Gastrocnemius medialis (tissue), 4 donors: Measurements from ENCODE around the gene SLC35F5. TPM values are rescaled to one million over a fixed set of nuclear protein-coding genes. Genes with fewer than 3 reads are reported as not detected.
A peak's percentile ranks its signal among the peaks of the same experiment; 100 is the strongest.

Experiments used
- ATAC-seq, 2 donors: fragments of 150-250 bp; one replicate each; pipeline ENCODE4 v1.9.1; 2016
- DNase-seq, 2 donors: peaks; one replicate each; pipeline ENCODE4 v3.0.0-alpha.2; 2019
- H3K27ac ChIP-seq, 4 donors: fragments of 200-600 bp; sonication (generic); 1 replicate in 1 of 4; 2 replicates in 3 of 4; pipeline ENCODE4 v1.5.1; 2016 to 2018; ENCODE audit warnings: mild to moderate bottlenecking in 2 of 4, moderate library complexity in 1 of 4
- H3K27me3 ChIP-seq, 3 donors: fragments of 200-600 bp; sonication (generic) in 2 of 3; 1 replicate in 1 of 3; 2 replicates in 2 of 3; pipeline versions ENCODE4 v1.5.1 to v1.6.0; 2016 to 2019; ENCODE audit warnings: mild to moderate bottlenecking in 1 of 3, moderate library complexity in 1 of 3
- H3K36me3 ChIP-seq, 2 donors: fragments of 200-600 bp; sonication (generic) in 1 of 2; one replicate each; pipeline ENCODE4 v1.5.1; 2017 to 2018
- H3K4me1 ChIP-seq, 2 donors: fragments of 200-600 bp; sonication (generic) in 1 of 2; one replicate each; pipeline ENCODE4 v1.5.1; 2016 to 2017; ENCODE audit warnings: mild to moderate bottlenecking in 2 of 2
- H3K4me3 ChIP-seq, 4 donors: fragments of 200-600 bp; sonication (generic) in 3 of 4; 1 replicate in 1 of 4; 2 replicates in 3 of 4; pipeline ENCODE4 v1.5.1; 2016 to 2019; ENCODE audit warnings: mild to moderate bottlenecking in 2 of 4
- H3K9me3 ChIP-seq, 3 donors: fragments of 200-600 bp; sonication (generic) in 2 of 3; 1 replicate in 1 of 3; 2 replicates in 2 of 3; pipeline ENCODE4 v1.5.1; 2016 to 2019
- CTCF ChIP-seq, 5 experiments: fragments of 450-650 bp in 3 of 5; fragments of 200-600 bp in 2 of 5; sonication (generic) in 2 of 5; IDR thresholded peaks in 4 of 5; conservative IDR thresholded peaks in 1 of 5; 1 replicate in 4 of 5; 2 replicates in 1 of 5; pipeline ENCODE4 v1.5.1; 2016 to 2019; ENCODE audit warnings: antibody characterized with exemption in 5 of 5, mild to moderate bottlenecking in 3 of 5, moderate library complexity in 3 of 5
- POLR2A ChIP-seq, 2 donors: fragments of 450-650 bp; IDR thresholded peaks; one replicate each; pipeline ENCODE4 v1.6.1; 2017; ENCODE audit warnings: antibody characterized with exemption in 2 of 2, mild to moderate bottlenecking in 2 of 2, moderate library complexity in 2 of 2
- in situ Hi-C, 4 donors: fragments of 200-750 bp; cut with MboI; loops; one replicate each; pipeline versions ENCODE4 v1.15.0 to v1.8.0; 2017; ENCODE audit warnings: low sequenced_read_pairs in 4 of 4
- intact Hi-C: fragments of 100-400 bp; cut with DNase I; formaldehyde crosslinking; loops from one replicate; pipeline ENCODE4 v1.15.1; 2023; ENCODE audit warnings: low total_unique reads
- total RNA-seq, 4 donors: library from RNA; depleted of rRNA; stranded (reverse); fragments of >200 nt; gene quantifications; one replicate each; pipeline versions ENCODE4 v1.1.0 to v1.2.3, GENCODE V29; 2016

Gene SLC35F5
- total RNA-seq, 4 donors from 2014 or later, result 31.4 to 62.6 (median 49.3) TPM

GRCh38 chr2:113754160-113754559 is 2.3 kb downstream of the SLC35F5 start:
- Histone ChIP-seq H3K4me3 (no peak overlapping the region), H3K27ac (peak overlapping the region in 1 of 4 donors; percentile 90), H3K4me1 (peaks cover 26 to 30% of the 10 kb centered on the region in 2 donors), H3K27me3 (no peaks in the 10 kb centered on the region), H3K9me3 (no peaks in the 10 kb centered on the region), H3K36me3 (peaks cover 0 to 26% of the 10 kb centered on the region in 2 donors)
- ATAC-seq, result no peak
- TF ChIP-seq POLR2A (IDR thresholded peaks at IDR 0.05) (no peak), CTCF (IDR thresholded peaks at IDR 0.05 in 4 of 5, conservative IDR thresholded peaks at IDR 0.05 in 1 of 5) (no peak)
- in situ Hi-C loops (loop anchor here in 3 of 4 donors (5.0 to 10.0 kb wide), 2 partner anchors 131 to 133 kb away; no protein-coding TSS in a partner anchor), intact Hi-C loops (no loop called here)
- DNase-seq, result no peak

GRCh38 chr2:113750385-113750784 is 6.1 kb downstream of the SLC35F5 start:
- in situ Hi-C loops, result loop anchor here in 3 of 4 donors (5.0 to 10.0 kb wide), 2 partner anchors 134 to 137 kb away; no protein-coding TSS in a partner anchor
- intact Hi-C loops, result no loop called here
- no peaks in the 10 kb centered on the region for H3K27me3 ChIP-seq
- TF ChIP-seq CTCF (IDR thresholded peaks at IDR 0.05 in 4 of 5, conservative IDR thresholded peaks at IDR 0.05 in 1 of 5) (no peak), POLR2A (IDR thresholded peaks at IDR 0.05) (no peak)
- peaks cover 0 to 57% of the 10 kb centered on the region in 2 donors for H3K36me3 ChIP-seq
- DNase-seq, result no peak
- no peak for ATAC-seq
- no peak overlapping the region for H3K27ac ChIP-seq
- no peaks in the 10 kb centered on the region for H3K9me3 ChIP-seq
- peaks cover 17 to 20% of the 10 kb centered on the region in 2 donors for H3K4me1 ChIP-seq
- no peak overlapping the region for H3K4me3 ChIP-seq

GRCh38 chr2:113741091-113741490 is 15.4 kb downstream of the SLC35F5 start:
- DNase-seq (no peak), ATAC-seq (no peak)
- TF ChIP-seq POLR2A (IDR thresholded peaks at IDR 0.05) (no peak), CTCF (IDR thresholded peaks at IDR 0.05 in 4 of 5, conservative IDR thresholded peaks at IDR 0.05 in 1 of 5) (no peak)
- H3K4me3 ChIP-seq, result no peak overlapping the region
- H3K27ac ChIP-seq, result no peak overlapping the region
- peaks cover 5 to 91% of the 10 kb centered on the region in 2 donors for H3K36me3 ChIP-seq
- intact Hi-C loops (no loop called here), in situ Hi-C loops (no loop called here)
- no peaks in the 10 kb centered on the region for H3K9me3 ChIP-seq
- no peaks in the 10 kb centered on the region for H3K4me1 ChIP-seq
- H3K27me3 ChIP-seq, result no peaks in the 10 kb centered on the region

GRCh38 chr2:113739849-113740248 is 16.6 kb downstream of the SLC35F5 start:
- TF ChIP-seq POLR2A (IDR thresholded peaks at IDR 0.05) (no peak), CTCF (IDR thresholded peaks at IDR 0.05 in 4 of 5, conservative IDR thresholded peaks at IDR 0.05 in 1 of 5) (no peak)
- Histone ChIP-seq H3K4me3 (no peak overlapping the region), H3K27ac (no peak overlapping the region), H3K4me1 (peaks cover 5 to 7% of the 10 kb centered on the region in 2 donors), H3K36me3 (peaks cover 5 to 79% of the 10 kb centered on the region in 2 donors), H3K9me3 (no peaks in the 10 kb centered on the region), H3K27me3 (no peaks in the 10 kb centered on the region)
- intact Hi-C loops, result no loop called here
- in situ Hi-C loops, result no loop called here
- DNase-seq (no peak), ATAC-seq (no peak)

GRCh38 chr2:113734185-113734584 is 22.3 kb downstream of the SLC35F5 start:
- intact Hi-C loops, result no loop called here

More at GRCh38 chr2:113734185-113734584, 22.3 kb downstream of the SLC35F5 start:
- in situ Hi-C loops, result no loop called here
- DNase-seq, result no peak
- Histone ChIP-seq H3K36me3 (peaks cover 0 to 52% of the 10 kb centered on the region in 2 donors), H3K27ac (no peak overlapping the region), H3K9me3 (no peaks in the 10 kb centered on the region), H3K4me1 (peaks cover 9 to 10% of the 10 kb centered on the region in 2 donors), H3K27me3 (no peaks in the 10 kb centered on the region), H3K4me3 (no peak overlapping the region)
- ATAC-seq, result no peak
- TF ChIP-seq CTCF (IDR thresholded peaks at IDR 0.05 in 4 of 5, conservative IDR thresholded peaks at IDR 0.05 in 1 of 5) (no peak), POLR2A (IDR thresholded peaks at IDR 0.05) (no peak)
